ENCODE results near the gene BST2.

DNA sequence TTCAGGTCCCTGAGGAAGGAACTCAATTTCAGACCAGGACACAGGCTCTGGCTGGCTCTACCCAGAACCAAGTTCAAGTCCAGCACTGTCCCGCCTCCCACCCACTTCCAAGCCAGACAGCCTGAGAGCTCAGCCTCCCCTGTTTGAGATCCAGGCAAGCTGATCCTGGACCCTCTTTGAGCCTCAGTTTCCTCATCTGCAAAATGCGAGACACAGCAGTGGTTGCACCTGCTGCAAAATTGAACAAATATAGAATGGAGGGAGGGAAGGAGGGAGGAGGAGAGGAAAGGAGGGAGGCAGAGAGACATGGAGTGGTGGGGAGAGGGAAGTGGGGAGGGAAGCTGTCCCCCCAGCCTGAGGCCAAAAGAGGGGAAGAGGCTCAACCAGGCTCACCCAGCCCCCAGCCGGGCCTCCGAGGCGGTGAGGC is 42.3 kb upstream of the BST2 start:
- TF ChIP-seq BACH2 (CRISPR knock-in tag; IDR thresholded peaks at IDR 0.05; ENCODE audit: borderline replicate concordance) (no peak), RARB (CRISPR knock-in tag; IDR thresholded peaks at IDR 0.05) (no peak), ZNF565 (CRISPR knock-in tag; conservative IDR thresholded peaks at IDR 0.05; ENCODE audit: low read depth) (no peak), TCF4 (CRISPR knock-in tag; IDR thresholded peaks at IDR 0.05; ENCODE audit: borderline replicate concordance) (no peak), PPARA (CRISPR knock-in tag; IDR thresholded peaks at IDR 0.05; ENCODE audit: borderline replicate concordance) (no peak), SNAI2 (CRISPR knock-in tag; IDR thresholded peaks at IDR 0.05) (no peak), ZFP3 (CRISPR knock-in tag; IDR thresholded peaks at IDR 0.05) (no peak), ZFP30 (CRISPR knock-in tag; IDR thresholded peaks at IDR 0.05) (no peak), ARNTL (CRISPR knock-in tag; IDR thresholded peaks at IDR 0.05; ENCODE audit: borderline replicate concordance, low read depth) (no peak)
- TF ChIP-seq, protein P1, sequence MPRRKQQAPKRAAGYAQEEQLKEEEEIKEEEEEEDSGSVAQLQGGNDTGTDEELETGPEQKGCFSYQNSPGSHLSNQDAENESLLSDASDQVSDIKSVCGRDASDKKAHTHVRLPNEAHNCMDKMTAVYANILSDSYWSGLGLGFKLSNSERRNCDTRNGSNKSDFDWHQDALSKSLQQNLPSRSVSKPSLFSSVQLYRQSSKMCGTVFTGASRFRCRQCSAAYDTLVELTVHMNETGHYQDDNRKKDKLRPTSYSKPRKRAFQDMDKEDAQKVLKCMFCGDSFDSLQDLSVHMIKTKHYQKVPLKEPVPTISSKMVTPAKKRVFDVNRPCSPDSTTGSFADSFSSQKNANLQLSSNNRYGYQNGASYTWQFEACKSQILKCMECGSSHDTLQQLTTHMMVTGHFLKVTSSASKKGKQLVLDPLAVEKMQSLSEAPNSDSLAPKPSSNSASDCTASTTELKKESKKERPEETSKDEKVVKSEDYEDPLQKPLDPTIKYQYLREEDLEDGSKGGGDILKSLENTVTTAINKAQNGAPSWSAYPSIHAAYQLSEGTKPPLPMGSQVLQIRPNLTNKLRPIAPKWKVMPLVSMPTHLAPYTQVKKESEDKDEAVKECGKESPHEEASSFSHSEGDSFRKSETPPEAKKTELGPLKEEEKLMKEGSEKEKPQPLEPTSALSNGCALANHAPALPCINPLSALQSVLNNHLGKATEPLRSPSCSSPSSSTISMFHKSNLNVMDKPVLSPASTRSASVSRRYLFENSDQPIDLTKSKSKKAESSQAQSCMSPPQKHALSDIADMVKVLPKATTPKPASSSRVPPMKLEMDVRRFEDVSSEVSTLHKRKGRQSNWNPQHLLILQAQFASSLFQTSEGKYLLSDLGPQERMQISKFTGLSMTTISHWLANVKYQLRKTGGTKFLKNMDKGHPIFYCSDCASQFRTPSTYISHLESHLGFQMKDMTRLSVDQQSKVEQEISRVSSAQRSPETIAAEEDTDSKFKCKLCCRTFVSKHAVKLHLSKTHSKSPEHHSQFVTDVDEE (CRISPR knock-in tag; IDR thresholded peaks at IDR 0.05) = no peak
- TF ChIP-seq, protein P2, sequence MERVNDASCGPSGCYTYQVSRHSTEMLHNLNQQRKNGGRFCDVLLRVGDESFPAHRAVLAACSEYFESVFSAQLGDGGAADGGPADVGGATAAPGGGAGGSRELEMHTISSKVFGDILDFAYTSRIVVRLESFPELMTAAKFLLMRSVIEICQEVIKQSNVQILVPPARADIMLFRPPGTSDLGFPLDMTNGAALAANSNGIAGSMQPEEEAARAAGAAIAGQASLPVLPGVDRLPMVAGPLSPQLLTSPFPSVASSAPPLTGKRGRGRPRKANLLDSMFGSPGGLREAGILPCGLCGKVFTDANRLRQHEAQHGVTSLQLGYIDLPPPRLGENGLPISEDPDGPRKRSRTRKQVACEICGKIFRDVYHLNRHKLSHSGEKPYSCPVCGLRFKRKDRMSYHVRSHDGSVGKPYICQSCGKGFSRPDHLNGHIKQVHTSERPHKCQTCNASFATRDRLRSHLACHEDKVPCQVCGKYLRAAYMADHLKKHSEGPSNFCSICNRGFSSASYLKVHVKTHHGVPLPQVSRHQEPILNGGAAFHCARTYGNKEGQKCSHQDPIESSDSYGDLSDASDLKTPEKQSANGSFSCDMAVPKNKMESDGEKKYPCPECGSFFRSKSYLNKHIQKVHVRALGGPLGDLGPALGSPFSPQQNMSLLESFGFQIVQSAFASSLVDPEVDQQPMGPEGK (CRISPR knock-in tag; IDR thresholded peaks at IDR 0.05; ENCODE audit: borderline replicate concordance) = no peak
- TF ChIP-seq, protein P3, sequence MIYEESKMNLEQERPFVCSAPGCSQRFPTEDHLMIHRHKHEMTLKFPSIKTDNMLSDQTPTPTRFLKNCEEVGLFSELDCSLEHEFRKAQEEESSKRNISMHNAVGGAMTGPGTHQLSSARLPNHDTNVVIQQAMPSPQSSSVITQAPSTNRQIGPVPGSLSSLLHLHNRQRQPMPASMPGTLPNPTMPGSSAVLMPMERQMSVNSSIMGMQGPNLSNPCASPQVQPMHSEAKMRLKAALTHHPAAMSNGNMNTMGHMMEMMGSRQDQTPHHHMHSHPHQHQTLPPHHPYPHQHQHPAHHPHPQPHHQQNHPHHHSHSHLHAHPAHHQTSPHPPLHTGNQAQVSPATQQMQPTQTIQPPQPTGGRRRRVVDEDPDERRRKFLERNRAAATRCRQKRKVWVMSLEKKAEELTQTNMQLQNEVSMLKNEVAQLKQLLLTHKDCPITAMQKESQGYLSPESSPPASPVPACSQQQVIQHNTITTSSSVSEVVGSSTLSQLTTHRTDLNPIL (CRISPR knock-in tag; IDR thresholded peaks at IDR 0.05; ENCODE audit: low read depth) = no peak
- TF ChIP-seq, protein P4, sequence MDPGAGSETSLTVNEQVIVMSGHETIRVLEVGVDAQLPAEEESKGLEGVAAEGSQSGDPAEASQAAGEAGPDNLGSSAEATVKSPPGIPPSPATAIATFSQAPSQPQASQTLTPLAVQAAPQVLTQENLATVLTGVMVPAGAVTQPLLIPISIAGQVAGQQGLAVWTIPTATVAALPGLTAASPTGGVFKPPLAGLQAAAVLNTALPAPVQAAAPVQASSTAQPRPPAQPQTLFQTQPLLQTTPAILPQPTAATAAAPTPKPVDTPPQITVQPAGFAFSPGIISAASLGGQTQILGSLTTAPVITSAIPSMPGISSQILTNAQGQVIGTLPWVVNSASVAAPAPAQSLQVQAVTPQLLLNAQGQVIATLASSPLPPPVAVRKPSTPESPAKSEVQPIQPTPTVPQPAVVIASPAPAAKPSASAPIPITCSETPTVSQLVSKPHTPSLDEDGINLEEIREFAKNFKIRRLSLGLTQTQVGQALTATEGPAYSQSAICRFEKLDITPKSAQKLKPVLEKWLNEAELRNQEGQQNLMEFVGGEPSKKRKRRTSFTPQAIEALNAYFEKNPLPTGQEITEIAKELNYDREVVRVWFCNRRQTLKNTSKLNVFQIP (CRISPR knock-in tag; IDR thresholded peaks at IDR 0.05; ENCODE audit: borderline replicate concordance, low read depth) = no peak
- TF ChIP-seq, protein P5, sequence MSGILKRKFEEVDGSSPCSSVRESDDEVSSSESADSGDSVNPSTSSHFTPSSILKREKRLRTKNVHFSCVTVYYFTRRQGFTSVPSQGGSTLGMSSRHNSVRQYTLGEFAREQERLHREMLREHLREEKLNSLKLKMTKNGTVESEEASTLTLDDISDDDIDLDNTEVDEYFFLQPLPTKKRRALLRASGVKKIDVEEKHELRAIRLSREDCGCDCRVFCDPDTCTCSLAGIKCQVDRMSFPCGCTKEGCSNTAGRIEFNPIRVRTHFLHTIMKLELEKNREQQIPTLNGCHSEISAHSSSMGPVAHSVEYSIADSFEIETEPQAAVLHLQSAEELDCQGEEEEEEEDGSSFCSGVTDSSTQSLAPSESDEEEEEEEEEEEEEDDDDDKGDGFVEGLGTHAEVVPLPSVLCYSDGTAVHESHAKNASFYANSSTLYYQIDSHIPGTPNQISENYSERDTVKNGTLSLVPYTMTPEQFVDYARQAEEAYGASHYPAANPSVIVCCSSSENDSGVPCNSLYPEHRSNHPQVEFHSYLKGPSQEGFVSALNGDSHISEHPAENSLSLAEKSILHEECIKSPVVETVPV (CRISPR knock-in tag; IDR thresholded peaks at IDR 0.05) = no peak

All from SK-N-SH treated with all-trans-retinoic acid at 6 μM for 48 hours (cell line).